ENCODE measurements around the gene CLEC16A. TPM values are rescaled to one million over a fixed set of nuclear protein-coding genes. Genes with fewer than 3 reads are reported as not detected.

CLEC16A gene
- total and polyA plus RNA-seq, 9 of the 15 experiments (the other 6 are each of a cell fraction or from before 2014, with no cell fraction given): 1.00 to 22.3 (median 10.0) TPM

DNA sequence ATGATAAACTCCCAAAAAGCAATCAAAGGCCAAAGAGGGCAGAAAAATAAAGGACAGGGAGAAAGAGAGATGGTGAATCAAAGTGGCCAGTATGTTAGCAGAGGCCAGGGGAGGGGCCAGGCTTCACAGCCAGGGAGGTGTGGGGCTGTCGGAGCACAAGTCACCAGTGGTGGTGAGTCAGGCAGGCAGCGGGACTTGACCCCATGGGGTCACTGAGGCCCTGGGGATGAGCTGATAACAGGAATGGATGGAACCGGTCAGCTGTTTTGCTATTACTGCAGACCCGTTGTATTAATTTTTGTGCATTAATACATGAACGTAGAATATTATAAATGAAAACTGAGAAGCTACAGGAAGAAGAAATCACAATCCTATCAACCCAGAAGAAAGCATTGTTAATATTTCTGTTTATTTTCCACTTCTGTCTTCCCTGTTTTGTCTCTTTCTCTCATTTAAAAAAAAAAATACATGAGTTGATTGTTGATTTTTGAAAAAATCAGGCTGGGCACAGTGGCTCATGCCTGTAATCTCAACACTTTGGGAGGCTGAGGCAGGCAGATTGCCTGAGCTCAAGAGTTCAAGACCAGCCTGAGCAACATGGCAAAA lies 204.8 kb downstream of the CLEC16A start (continued):
- no peak for TF ChIP-seq ZBTB40 (IDR thresholded peaks at IDR 0.05)
- TF ChIP-seq ZBTB40 (CRISPR knock-in tag; IDR thresholded peaks at IDR 0.05): no peak
- no peak for TF ChIP-seq ID3 (CRISPR knock-in tag; IDR thresholded peaks at IDR 0.05)
- no peak for TF ChIP-seq ID3 (tag; IDR thresholded peaks at IDR 0.05)
- TF ChIP-seq CBFA2T2 (conservative IDR thresholded peaks at IDR 0.05): peak; percentile 75
- TF ChIP-seq BRF2 (IDR thresholded peaks at IDR 0.05; ENCODE audit: borderline replicate concordance, insufficient read depth, insufficient read length): no peak
- no peak for TF ChIP-seq SRSF7 (optimal IDR thresholded peaks at IDR 0.05; ENCODE audit: low read depth, low read length)
- no peak for TF ChIP-seq GABPB1 (CRISPR knock-in tag; IDR thresholded peaks at IDR 0.05)
- TF ChIP-seq DPF2 (IDR thresholded peaks at IDR 0.05): peak; percentile 92
- TF ChIP-seq, protein P1, sequence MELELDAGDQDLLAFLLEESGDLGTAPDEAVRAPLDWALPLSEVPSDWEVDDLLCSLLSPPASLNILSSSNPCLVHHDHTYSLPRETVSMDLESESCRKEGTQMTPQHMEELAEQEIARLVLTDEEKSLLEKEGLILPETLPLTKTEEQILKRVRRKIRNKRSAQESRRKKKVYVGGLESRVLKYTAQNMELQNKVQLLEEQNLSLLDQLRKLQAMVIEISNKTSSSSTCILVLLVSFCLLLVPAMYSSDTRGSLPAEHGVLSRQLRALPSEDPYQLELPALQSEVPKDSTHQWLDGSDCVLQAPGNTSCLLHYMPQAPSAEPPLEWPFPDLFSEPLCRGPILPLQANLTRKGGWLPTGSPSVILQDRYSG (tag; conservative IDR thresholded peaks at IDR 0.05; ENCODE audit: low read depth): no peak
- TF ChIP-seq, protein P2, sequence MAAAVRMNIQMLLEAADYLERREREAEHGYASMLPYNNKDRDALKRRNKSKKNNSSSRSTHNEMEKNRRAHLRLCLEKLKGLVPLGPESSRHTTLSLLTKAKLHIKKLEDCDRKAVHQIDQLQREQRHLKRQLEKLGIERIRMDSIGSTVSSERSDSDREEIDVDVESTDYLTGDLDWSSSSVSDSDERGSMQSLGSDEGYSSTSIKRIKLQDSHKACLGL (CRISPR knock-in tag; IDR thresholded peaks at IDR 0.05; ENCODE audit: borderline replicate concordance, poor library complexity, severe bottlenecking): no peak
- peak; percentile 89 for TF ChIP-seq SMARCA4 (IDR thresholded peaks at IDR 0.05)
- TF ChIP-seq SREBF2 (CRISPR knock-in tag; IDR thresholded peaks at IDR 0.05): no peak
- peak; percentile 78 for TF ChIP-seq SMARCC2 (IDR thresholded peaks at IDR 0.05; ENCODE audit: low read depth)
- no peak for TF ChIP-seq ZBED1 (IDR thresholded peaks at IDR 0.05)
- TF ChIP-seq RBBP5 (IDR thresholded peaks at IDR 0.05; ENCODE audit: borderline replicate concordance, insufficient read depth, low read length, poor library complexity, severe bottlenecking): no peak

All from K562 (cell line).